Astrocyte (in vitro differentiated cells and primary cell): ENCODE measurements around the gene TMBIM4.

Experiments used
- CTCF ChIP-seq: IDR thresholded peaks from 2 replicates; pipeline ENCODE4 v1.5.1; 2011; ENCODE audit warnings: low read depth, mild to moderate bottlenecking, inconsistent platforms, low read length, moderate library complexity; ENCODE audit not compliant: insufficient read depth
- EZH2 ChIP-seq: IDR thresholded peaks from 2 replicates; pipeline ENCODE4 v1.6.1; 2012; ENCODE audit warnings: mild to moderate bottlenecking, low read length, inconsistent platforms; ENCODE audit not compliant: insufficient read depth

GRCh38 chr12:66132408-66132807, 37.4 kb downstream of the TMBIM4 start:
- no peak for TF ChIP-seq EZH2
- no peak for TF ChIP-seq CTCF
